Stimulated activated CD8-positive, alpha-beta memory T cell treated with anti-CD3 and anti-CD28 coated beads, Interleukin-7, amount 100 ng/mL, for 24 hours (primary cell): ENCODE measurements around the gene INO80.

Experiments used
- DNase-seq: peaks from one replicate; pipeline ENCODE4 v3.0.0-alpha.2; 2020; ENCODE audit warnings: low read depth

INO80 gene

GRCh38 chr15:40930430-40931299, 185.4 kb downstream of the INO80 start:
- DNase-seq = no peak

- no peak for DNase-seq
Measured at GRCh38 chr15:40929660-40930429, 186.2 kb downstream of the INO80 start.
